Stimulated activated CD8-positive, alpha-beta memory T cell treated with anti-CD3 and anti-CD28 coated beads, Interleukin-4, amount 100 ng/mL, for 4 hours (primary cell): ENCODE results near the gene B4GAT1.
"Not testable (repeated sequence)": the region's sequence is repeated elsewhere in the genome, so short reads cannot be mapped to it uniquely, and the experiment has no call there.

Experiments used
- DNase-seq, 2 donors: peaks; one replicate each; pipeline ENCODE4 v3.0.0-alpha.2; 2020; ENCODE audit warnings: low read depth in 2 of 2, low spot score in 1 of 2

The B4GAT1 gene

DNA sequence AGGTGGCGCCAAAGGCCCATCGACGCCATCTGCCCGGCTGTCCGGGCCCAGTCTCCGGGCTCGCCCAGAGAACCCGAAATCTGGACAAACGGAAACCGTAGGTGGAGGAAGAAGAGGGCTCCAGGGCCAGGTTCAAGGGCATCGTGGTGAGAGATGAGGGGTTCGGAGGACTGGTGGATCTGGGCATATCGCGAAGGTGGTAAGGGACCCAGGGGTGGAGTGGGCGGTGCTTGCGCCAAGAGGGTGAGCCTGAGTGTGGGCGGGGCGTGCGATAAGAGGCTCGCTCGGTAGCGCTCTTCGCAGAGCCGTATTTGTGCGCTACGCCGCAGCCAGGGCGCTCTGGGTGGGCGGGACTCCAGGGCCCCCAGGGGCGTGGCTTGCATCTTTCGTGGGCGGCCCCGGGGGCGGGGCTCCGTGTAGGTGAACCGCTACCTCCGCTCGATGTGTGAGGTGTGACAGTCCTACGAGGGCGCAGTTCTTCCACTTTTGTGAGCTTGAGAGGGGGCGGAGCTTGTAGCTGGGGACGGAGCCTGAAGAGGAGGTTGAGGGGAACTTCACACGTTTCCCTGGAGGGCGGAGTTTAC is 35.4 kb downstream of the B4GAT1 start:
- DNase-seq = peak; percentile 97 to 98

GRCh38 chr11:66311470-66311964 is 35.9 kb downstream of the B4GAT1 start:
- DNase-seq = no peak

DNA sequence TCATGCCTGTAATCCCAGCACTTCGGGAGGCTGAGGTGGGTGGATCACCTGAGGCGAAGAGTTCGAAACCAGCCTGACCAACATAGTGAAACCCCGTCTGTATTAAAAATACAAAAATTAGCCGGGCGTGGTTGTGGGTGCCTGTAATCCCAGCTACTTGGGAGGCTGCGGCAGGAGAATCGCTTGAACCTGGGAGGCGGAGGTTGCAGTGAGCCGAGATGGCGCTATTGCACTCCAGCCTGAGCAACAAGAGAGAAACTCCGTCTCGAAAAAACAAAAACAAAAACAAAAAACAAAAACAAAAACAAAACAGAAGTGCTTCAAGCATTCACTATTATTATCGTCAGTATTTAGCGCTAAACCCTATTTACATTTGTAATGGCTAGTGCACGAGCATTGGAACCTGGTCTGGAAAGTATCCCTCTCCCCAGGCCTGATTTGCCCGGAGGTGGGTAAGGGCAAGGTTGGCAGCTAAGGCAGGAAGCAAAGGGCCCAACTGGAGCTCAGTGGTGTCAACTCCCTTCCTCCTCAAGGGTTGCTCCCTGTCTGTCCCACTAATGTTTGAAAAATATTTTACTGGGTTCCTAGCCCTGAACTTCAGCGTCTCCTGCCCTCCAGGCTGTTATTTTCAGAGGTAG is 36.5 kb downstream of the B4GAT1 start:
- DNase-seq = not testable (repeated sequence)

- DNase-seq = no peak
These were observed 37.1 kb downstream of the B4GAT1 start for GRCh38 chr11:66310324-66310723.

DNA sequence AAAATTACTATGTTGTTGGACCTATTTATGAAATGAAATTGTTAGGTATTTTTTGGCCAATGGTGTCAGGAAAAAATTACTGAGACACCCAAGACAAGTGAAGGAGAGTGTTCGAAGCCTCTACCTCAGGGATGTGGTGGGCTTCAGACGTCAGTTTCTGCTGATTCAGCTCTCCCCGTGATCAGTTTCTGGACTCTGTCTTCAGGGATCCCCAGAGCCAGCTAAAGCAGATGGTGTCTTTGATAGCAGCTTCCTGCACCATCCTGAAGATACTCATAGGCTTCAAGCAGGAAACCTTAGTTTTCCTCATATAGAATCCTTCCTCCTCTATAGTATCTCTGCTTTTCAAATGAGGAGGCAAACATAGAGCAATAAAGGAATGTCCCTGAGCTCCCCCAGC is 38.0 kb downstream of the B4GAT1 start:
- DNase-seq = no peak

DNA sequence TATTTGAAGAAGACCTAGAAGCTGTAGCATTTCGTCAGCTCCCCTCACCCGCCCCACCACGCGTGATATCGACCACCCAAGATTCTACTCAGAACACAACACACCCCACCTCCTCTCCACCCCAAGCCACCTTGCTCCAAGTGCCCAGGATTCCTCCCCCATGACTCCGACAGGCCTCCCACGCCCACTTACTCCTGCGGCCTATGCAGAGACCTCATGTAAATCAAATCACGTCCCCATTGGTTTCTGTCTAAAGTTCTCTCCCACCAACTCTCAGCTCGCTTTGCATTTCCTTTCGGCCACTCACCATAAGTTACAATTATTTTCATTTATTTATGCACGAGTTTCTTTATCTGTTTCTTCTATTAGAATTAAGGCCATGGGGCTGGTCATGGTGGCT is 44.8 kb downstream of the B4GAT1 start:
- DNase-seq = no peak

DNA sequence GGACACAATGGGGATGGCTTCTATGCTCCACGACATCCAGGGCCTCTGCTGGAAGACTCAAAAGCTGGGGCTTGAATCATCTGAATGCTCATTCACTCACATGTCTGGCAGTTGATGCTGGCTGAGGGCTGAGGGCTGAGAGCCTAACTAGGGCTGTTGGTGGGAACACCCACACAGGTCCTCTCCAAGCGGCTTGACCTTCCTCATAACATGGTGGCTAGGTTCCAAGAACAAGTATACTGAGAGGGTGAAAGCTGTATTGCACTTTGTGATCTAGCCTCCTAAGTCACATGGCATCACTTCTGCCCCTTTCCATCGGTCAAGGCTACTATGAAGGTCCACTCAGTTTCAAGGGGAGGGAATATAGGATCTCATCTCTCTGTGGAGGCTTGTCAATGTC is 48.2 kb downstream of the B4GAT1 start:
- DNase-seq = no peak

DNA sequence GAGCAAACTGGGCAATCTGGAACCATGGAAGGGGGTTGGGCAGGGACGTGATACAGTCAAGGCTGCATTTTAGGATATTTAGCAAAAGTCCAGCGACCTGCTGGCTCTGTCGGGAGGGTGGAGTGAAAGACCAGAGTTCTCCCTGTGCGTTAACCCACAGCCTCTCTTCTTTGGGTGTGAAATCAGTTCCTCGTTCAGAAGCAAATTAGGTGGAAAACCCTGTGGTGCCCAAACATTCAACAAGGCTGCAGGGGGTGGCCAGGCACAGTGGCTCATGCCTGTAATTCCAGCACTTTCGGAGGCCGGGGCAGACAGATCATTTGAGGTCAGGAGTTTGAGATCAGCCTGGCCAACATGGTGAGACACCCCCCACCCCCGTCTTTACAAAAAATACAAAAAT is 49.8 kb downstream of the B4GAT1 start:
- no peak for DNase-seq
